Measurements from ENCODE around the gene GUCY2D.

The GUCY2D gene

DNA sequence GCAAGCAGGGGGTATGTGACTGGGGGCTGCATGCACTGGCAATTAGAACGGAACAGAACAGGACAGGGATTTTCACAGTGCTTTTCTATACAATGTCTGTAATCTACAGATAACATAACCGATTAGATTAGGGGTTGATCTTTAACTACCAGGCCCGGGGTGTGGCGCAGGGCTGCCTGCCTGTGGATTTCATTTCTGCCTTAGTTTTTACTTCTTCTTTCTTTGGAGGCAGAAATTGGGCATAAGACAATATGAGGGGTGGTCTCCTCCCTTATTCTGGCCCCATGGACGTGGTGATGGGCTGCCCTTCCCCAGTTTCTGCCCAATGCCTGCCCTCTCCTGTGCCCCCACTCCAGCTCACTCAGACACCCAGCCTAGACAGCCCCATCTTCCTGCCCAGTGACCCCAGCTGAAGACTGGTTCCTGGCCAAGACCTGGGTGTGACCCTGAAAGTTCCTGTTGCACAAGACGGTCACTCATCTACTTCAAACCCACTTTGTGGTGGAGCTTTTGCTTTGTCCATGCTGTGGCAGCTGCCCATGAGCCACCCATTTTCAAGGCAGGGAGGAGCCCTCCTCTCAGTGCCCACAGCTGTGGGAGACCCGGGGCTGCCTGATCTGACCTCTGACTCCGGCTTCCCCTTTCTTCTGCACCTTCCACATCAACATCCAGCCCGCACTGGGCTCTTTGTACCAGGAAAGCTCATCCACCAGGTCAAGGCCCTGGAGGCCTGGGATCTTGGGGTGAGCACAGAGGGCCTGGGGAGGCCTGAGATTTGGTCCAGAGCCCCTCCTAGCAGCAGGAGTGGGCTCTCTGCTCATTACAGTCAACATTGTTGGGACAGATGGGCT, 66.5 kb downstream of the GUCY2D start:
- DNase-seq = no peak

DNA sequence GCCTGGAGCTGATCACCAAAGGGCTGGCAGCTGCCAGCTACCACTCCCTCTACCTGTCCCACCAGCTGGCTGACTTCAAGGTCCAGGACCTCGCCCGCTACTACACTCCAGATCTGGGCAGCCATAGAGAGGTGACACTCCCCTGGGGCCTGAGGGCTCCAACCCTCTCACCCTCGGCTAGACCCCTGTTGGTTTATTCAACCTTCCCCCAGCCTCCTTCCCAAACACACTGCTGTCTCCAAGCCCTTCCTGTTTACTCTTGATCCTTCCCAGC, 67.1 kb downstream of the GUCY2D start:
- no peak for DNase-seq
